Fibroblast of mammary gland (primary cell): ENCODE measurements around the gene ARHGAP28.

Experiments
- DNase-seq: peaks from one replicate; pipeline ENCODE4 v3.0.0-alpha.2; 2010; ENCODE audit warnings: low read depth
- H3K4me3 ChIP-seq: 2 replicates; pipeline ENCODE4 v1.5.1; 2011; ENCODE audit warnings: low read depth, mild to moderate bottlenecking, low read length, moderate library complexity; ENCODE audit not compliant: control insufficient read depth
- CTCF ChIP-seq: conservative IDR thresholded peaks from 2 replicates; pipeline ENCODE4 v1.5.1; 2011; ENCODE audit warnings: low read depth, low read length, inconsistent platforms; ENCODE audit not compliant: control insufficient read depth, insufficient read depth

ARHGAP28 gene

GRCh38 chr18:6956495-6956894 lies 227.0 kb downstream of the ARHGAP28 start:
- TF ChIP-seq CTCF: no peak
- H3K4me3 ChIP-seq: no peak overlapping the region
- DNase-seq: no peak

- no peak for DNase-seq
- no peak for TF ChIP-seq CTCF
- no peak overlapping the region for H3K4me3 ChIP-seq
Measured at GRCh38 chr18:6956999-6957398, 227.5 kb downstream of the ARHGAP28 start.

GRCh38 chr18:6959110-6959509 lies 229.6 kb downstream of the ARHGAP28 start:
- no peak for TF ChIP-seq CTCF
- H3K4me3 ChIP-seq: no peak overlapping the region
- DNase-seq: no peak

- H3K4me3 ChIP-seq: no peak overlapping the region
- no peak for DNase-seq
- no peak for TF ChIP-seq CTCF
Measured at GRCh38 chr18:6960124-6960523, 230.6 kb downstream of the ARHGAP28 start.

- TF ChIP-seq CTCF: no peak
- H3K4me3 ChIP-seq: no peak overlapping the region
- DNase-seq: peak; percentile 41
Measured at GRCh38 chr18:6960656-6961055, 231.1 kb downstream of the ARHGAP28 start.

GRCh38 chr18:6961331-6961730 lies 231.8 kb downstream of the ARHGAP28 start:
- DNase-seq: no peak
- H3K4me3 ChIP-seq: no peak overlapping the region
- no peak for TF ChIP-seq CTCF
